Measurements from ENCODE around the gene TDP1.

TDP1 gene

GRCh38 chr14:89921346-89921745 lies 34.4 kb upstream of the TDP1 start:
- no peak overlapping the region for H3K4me3 ChIP-seq (ENCODE audit: low read depth, low read length)
- DNase-seq (ENCODE audit: low read depth), result no peak
- no peak for TF ChIP-seq CTCF (conservative IDR thresholded peaks at IDR 0.05; ENCODE audit: low read depth, low read length)

GRCh38 chr14:89922031-89922907 lies 33.5 kb upstream of the TDP1 start:
- TF ChIP-seq CTCF (conservative IDR thresholded peaks at IDR 0.05; ENCODE audit: low read depth, low read length), result no peak
- H3K4me3 ChIP-seq (ENCODE audit: low read depth, low read length), result no peak overlapping the region
- peak; percentile 93 for DNase-seq (ENCODE audit: low read depth)

GRCh38 chr14:89924268-89924667 lies 31.5 kb upstream of the TDP1 start:
- no peak for DNase-seq (ENCODE audit: low read depth)
- no peak for TF ChIP-seq CTCF (conservative IDR thresholded peaks at IDR 0.05; ENCODE audit: low read depth, low read length)
- H3K4me3 ChIP-seq (ENCODE audit: low read depth, low read length), result no peak overlapping the region

GRCh38 chr14:89926694-89927093 lies 29.0 kb upstream of the TDP1 start:
- peak; percentile 82 for DNase-seq (ENCODE audit: low read depth)
- no peak for TF ChIP-seq CTCF (conservative IDR thresholded peaks at IDR 0.05; ENCODE audit: low read depth, low read length)

GRCh38 chr14:89927186-89927865 lies 28.4 kb upstream of the TDP1 start:
- no peak for TF ChIP-seq CTCF (conservative IDR thresholded peaks at IDR 0.05; ENCODE audit: low read depth, low read length)
- no peak for DNase-seq (ENCODE audit: low read depth)
- no peak overlapping the region for H3K4me3 ChIP-seq (ENCODE audit: low read depth, low read length)

More at GRCh38 chr14:89926694-89927093, 29.0 kb upstream of the TDP1 start:
- no peak overlapping the region for H3K4me3 ChIP-seq (ENCODE audit: low read depth, low read length)

- TF ChIP-seq CTCF (conservative IDR thresholded peaks at IDR 0.05; ENCODE audit: low read depth, low read length), result no peak
- no peak overlapping the region for H3K4me3 ChIP-seq (ENCODE audit: low read depth, low read length)
- no peak for DNase-seq (ENCODE audit: low read depth)
Observed at GRCh38 chr14:89933002-89933401, 22.7 kb upstream of the TDP1 start.
